GM23338 (cell line): Measurements from ENCODE around the gene TIMM21.

ENCODE experiments used
- CREB1 ChIP-seq: fragments of 250-450 bp; sonication (Bioruptor Pico); IDR thresholded peaks from 2 replicates; pipeline ENCODE4 v1.5.0; 2020; ENCODE audit warnings: low read depth, mild to moderate bottlenecking, moderate library complexity
- EZH2 ChIP-seq: fragments of 200-600 bp; sonication (generic); IDR thresholded peaks from one replicate; pipeline ENCODE4 v1.8.0; 2017; ENCODE audit warnings: antibody characterized with exemption, mild to moderate bottlenecking, low read depth; ENCODE audit not compliant: unreplicated experiment
- EZH2phosphoT487 ChIP-seq: fragments of 200-600 bp; sonication (generic); IDR thresholded peaks from one replicate; pipeline ENCODE4 v1.8.1; 2018; ENCODE audit warnings: antibody characterized with exemption; ENCODE audit not compliant: unreplicated experiment
- JUNB ChIP-seq: IDR thresholded peaks from one replicate; pipeline ENCODE4 v1.6.1; 2016; ENCODE audit warnings: antibody characterized with exemption; ENCODE audit not compliant: unreplicated experiment
- POLR2AphosphoS5 ChIP-seq: IDR thresholded peaks from 2 replicates; pipeline ENCODE4 v1.6.1; 2016; ENCODE audit warnings: antibody characterized with exemption, low read depth
- STAT1 ChIP-seq: IDR thresholded peaks from one replicate; pipeline ENCODE4 v1.6.1; 2016; ENCODE audit warnings: antibody characterized with exemption; ENCODE audit not compliant: unreplicated experiment
- ZNF114 ChIP-seq: fragments of 250-450 bp; sonication (Bioruptor Pico); IDR thresholded peaks from 2 replicates; pipeline ENCODE4 v1.5.0; 2020; ENCODE audit warnings: mild to moderate bottlenecking, moderate library complexity
- ZNF331 ChIP-seq: fragments of 250-450 bp; sonication (Bioruptor Pico); IDR thresholded peaks from 2 replicates; pipeline ENCODE4 v1.5.0; 2020; ENCODE audit warnings: low read depth, mild to moderate bottlenecking, moderate library complexity
- TF ChIP-seq, protein P1 (sequence below), 2 experiments: fragments of 200-600 bp in 1 of 2; sonication (generic) in 1 of 2; conservative IDR thresholded peaks; 2 replicates each; pipeline versions ENCODE4 v1.5.1 to v1.6.1; 2016 to 2017; ENCODE audit warnings: antibody characterized with exemption in 2 of 2, low read depth in 2 of 2, mild to moderate bottlenecking in 2 of 2, moderate library complexity in 1 of 2
- TF ChIP-seq, protein P2 (sequence below): IDR thresholded peaks from 2 replicates; pipeline ENCODE4 v1.6.1; 2016; ENCODE audit warnings: antibody characterized with exemption
- TF ChIP-seq, protein P3 (sequence below): fragments of 250-450 bp; sonication (Bioruptor Pico); IDR thresholded peaks from 2 replicates; pipeline ENCODE4 v1.5.0; 2020; ENCODE audit warnings: mild to moderate bottlenecking, moderate library complexity
- TF ChIP-seq, protein P4 (sequence below): IDR thresholded peaks from one replicate; pipeline ENCODE4 v1.6.1; 2018; ENCODE audit warnings: antibody characterized with exemption; ENCODE audit not compliant: unreplicated experiment

DNA sequence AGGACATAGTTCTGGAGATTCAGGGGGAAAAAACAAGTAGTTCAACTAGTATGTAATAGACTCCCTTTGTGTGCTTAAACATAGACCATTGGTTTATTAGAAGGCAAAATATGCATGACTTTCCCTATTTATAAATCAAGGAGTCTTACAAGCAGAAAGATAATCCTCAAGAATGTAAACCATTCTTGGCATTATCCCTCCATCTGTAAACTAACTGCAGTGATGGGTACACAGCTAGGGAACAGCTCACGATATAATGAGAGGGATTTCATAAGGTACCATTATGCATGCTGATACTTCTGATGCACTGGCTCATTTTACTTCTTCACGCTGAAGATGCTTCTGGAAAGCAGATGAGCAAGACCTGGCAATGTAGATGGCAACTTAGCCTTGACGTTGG is 1.6 kb upstream of the TIMM21 start:
- TF ChIP-seq, protein P1, sequence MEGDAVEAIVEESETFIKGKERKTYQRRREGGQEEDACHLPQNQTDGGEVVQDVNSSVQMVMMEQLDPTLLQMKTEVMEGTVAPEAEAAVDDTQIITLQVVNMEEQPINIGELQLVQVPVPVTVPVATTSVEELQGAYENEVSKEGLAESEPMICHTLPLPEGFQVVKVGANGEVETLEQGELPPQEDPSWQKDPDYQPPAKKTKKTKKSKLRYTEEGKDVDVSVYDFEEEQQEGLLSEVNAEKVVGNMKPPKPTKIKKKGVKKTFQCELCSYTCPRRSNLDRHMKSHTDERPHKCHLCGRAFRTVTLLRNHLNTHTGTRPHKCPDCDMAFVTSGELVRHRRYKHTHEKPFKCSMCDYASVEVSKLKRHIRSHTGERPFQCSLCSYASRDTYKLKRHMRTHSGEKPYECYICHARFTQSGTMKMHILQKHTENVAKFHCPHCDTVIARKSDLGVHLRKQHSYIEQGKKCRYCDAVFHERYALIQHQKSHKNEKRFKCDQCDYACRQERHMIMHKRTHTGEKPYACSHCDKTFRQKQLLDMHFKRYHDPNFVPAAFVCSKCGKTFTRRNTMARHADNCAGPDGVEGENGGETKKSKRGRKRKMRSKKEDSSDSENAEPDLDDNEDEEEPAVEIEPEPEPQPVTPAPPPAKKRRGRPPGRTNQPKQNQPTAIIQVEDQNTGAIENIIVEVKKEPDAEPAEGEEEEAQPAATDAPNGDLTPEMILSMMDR (conservative IDR thresholded peaks at IDR 0.05; ENCODE audit: low read depth in 2 of 2): no peak
- TF ChIP-seq, protein P2, sequence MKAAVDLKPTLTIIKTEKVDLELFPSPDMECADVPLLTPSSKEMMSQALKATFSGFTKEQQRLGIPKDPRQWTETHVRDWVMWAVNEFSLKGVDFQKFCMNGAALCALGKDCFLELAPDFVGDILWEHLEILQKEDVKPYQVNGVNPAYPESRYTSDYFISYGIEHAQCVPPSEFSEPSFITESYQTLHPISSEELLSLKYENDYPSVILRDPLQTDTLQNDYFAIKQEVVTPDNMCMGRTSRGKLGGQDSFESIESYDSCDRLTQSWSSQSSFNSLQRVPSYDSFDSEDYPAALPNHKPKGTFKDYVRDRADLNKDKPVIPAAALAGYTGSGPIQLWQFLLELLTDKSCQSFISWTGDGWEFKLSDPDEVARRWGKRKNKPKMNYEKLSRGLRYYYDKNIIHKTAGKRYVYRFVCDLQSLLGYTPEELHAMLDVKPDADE: no peak
- TF ChIP-seq, protein P3, sequence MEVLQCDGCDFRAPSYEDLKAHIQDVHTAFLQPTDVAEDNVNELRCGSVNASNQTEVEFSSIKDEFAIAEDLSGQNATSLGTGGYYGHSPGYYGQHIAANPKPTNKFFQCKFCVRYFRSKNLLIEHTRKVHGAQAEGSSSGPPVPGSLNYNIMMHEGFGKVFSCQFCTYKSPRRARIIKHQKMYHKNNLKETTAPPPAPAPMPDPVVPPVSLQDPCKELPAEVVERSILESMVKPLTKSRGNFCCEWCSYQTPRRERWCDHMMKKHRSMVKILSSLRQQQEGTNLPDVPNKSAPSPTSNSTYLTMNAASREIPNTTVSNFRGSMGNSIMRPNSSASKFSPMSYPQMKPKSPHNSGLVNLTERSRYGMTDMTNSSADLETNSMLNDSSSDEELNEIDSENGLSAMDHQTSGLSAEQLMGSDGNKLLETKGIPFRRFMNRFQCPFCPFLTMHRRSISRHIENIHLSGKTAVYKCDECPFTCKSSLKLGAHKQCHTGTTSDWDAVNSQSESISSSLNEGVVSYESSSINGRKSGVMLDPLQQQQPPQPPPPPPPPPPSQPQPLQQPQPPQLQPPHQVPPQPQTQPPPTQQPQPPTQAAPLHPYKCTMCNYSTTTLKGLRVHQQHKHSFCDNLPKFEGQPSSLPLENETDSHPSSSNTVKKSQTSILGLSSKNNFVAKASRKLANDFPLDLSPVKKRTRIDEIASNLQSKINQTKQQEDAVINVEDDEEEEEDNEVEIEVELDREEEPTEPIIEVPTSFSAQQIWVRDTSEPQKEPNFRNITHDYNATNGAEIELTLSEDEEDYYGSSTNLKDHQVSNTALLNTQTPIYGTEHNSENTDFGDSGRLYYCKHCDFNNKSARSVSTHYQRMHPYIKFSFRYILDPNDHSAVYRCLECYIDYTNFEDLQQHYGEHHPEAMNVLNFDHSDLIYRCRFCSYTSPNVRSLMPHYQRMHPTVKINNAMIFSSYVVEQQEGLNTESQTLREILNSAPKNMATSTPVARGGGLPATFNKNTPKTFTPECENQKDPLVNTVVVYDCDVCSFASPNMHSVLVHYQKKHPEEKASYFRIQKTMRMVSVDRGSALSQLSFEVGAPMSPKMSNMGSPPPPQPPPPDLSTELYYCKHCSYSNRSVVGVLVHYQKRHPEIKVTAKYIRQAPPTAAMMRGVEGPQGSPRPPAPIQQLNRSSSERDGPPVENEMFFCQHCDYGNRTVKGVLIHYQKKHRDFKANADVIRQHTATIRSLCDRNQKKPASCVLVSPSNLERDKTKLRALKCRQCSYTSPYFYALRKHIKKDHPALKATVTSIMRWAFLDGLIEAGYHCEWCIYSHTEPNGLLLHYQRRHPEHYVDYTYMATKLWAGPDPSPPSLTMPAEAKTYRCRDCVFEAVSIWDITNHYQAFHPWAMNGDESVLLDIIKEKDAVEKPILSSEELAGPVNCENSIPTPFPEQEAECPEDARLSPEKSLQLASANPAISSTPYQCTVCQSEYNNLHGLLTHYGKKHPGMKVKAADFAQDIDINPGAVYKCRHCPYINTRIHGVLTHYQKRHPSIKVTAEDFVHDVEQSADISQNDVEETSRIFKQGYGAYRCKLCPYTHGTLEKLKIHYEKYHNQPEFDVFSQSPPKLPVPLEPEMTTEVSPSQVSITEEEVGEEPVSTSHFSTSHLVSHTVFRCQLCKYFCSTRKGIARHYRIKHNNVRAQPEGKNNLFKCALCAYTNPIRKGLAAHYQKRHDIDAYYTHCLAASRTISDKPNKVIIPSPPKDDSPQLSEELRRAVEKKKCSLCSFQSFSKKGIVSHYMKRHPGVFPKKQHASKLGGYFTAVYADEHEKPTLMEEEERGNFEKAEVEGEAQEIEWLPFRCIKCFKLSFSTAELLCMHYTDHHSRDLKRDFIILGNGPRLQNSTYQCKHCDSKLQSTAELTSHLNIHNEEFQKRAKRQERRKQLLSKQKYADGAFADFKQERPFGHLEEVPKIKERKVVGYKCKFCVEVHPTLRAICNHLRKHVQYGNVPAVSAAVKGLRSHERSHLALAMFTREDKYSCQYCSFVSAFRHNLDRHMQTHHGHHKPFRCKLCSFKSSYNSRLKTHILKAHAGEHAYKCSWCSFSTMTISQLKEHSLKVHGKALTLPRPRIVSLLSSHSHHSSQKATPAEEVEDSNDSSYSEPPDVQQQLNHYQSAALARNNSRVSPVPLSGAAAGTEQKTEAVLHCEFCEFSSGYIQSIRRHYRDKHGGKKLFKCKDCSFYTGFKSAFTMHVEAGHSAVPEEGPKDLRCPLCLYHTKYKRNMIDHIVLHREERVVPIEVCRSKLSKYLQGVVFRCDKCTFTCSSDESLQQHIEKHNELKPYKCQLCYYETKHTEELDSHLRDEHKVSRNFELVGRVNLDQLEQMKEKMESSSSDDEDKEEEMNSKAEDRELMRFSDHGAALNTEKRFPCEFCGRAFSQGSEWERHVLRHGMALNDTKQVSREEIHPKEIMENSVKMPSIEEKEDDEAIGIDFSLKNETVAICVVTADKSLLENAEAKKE (CRISPR knock-in tag): no peak
- TF ChIP-seq POLR2AphosphoS5: no peak
- TF ChIP-seq JUNB: no peak
- TF ChIP-seq EZH2phosphoT487: no peak
- TF ChIP-seq EZH2: no peak
- TF ChIP-seq ZNF331 (CRISPR knock-in tag): no peak
- TF ChIP-seq, protein P4, sequence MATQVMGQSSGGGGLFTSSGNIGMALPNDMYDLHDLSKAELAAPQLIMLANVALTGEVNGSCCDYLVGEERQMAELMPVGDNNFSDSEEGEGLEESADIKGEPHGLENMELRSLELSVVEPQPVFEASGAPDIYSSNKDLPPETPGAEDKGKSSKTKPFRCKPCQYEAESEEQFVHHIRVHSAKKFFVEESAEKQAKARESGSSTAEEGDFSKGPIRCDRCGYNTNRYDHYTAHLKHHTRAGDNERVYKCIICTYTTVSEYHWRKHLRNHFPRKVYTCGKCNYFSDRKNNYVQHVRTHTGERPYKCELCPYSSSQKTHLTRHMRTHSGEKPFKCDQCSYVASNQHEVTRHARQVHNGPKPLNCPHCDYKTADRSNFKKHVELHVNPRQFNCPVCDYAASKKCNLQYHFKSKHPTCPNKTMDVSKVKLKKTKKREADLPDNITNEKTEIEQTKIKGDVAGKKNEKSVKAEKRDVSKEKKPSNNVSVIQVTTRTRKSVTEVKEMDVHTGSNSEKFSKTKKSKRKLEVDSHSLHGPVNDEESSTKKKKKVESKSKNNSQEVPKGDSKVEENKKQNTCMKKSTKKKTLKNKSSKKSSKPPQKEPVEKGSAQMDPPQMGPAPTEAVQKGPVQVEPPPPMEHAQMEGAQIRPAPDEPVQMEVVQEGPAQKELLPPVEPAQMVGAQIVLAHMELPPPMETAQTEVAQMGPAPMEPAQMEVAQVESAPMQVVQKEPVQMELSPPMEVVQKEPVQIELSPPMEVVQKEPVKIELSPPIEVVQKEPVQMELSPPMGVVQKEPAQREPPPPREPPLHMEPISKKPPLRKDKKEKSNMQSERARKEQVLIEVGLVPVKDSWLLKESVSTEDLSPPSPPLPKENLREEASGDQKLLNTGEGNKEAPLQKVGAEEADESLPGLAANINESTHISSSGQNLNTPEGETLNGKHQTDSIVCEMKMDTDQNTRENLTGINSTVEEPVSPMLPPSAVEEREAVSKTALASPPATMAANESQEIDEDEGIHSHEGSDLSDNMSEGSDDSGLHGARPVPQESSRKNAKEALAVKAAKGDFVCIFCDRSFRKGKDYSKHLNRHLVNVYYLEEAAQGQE: no peak
- no peak for TF ChIP-seq CREB1 (CRISPR knock-in tag)
- no peak for TF ChIP-seq STAT1
- no peak for TF ChIP-seq ZNF114 (CRISPR knock-in tag)
